Ovary (tissue), 9 donors: ENCODE data around the gene WASL. TPM values are rescaled to one million over a fixed set of nuclear protein-coding genes. Genes with fewer than 3 reads are reported as not detected.

Source experiments
- DNase-seq, 5 donors: peaks; one replicate each; pipeline ENCODE4 v3.0.0-alpha.2; 2019 to 2020
- H3K27ac ChIP-seq, 2 donors: fragments of 200-600 bp; one replicate each; pipeline versions ENCODE4 v1.5.1 to v1.8.0; 2019 to 2022
- H3K27me3 ChIP-seq: fragments of 200-600 bp; one replicate; pipeline ENCODE4 v1.8.0; 2022
- H3K36me3 ChIP-seq: fragments of 200-600 bp; sonication (generic); one replicate; pipeline ENCODE4 v1.5.1; 2019
- H3K4me1 ChIP-seq: one replicate; pipeline ENCODE4 v1.8.1; 2013; ENCODE audit warnings: mild to moderate bottlenecking, moderate library complexity; ENCODE audit not compliant: insufficient read depth
- H3K4me3 ChIP-seq: fragments of 200-600 bp; sonication (generic); one replicate; pipeline ENCODE4 v1.5.1; 2017
- H3K9me3 ChIP-seq, 2 donors: fragments of 200-600 bp in 1 of 2; sonication (generic) in 1 of 2; one replicate each; pipeline versions ENCODE4 v1.5.1 to v1.8.1; 2013 to 2019; ENCODE audit warnings: mild to moderate bottlenecking in 1 of 2, moderate library complexity in 1 of 2
- EP300 ChIP-seq: sonication (generic); formaldehyde crosslinking; IDR thresholded peaks from one replicate; pipeline ENCODE4 v1.6.1; 2017; ENCODE audit warnings: antibody characterized with exemption
- POLR2A ChIP-seq: fragments of 450-650 bp; IDR thresholded peaks from one replicate; pipeline ENCODE4 v1.6.1; 2017; ENCODE audit warnings: antibody characterized with exemption, mild to moderate bottlenecking, moderate library complexity
- WGBS, 3 donors: extraction: QIAGEN DNeasy Blood & Tissue Kit in 1 of 3; methylation state at CpG; one replicate each; pipeline versions ENCODE4 v1.1.5 to v1.1.7; 2013 to 2017; 5-methylcytosine and 5-hydroxymethylcytosine counted together
- intact Hi-C, 4 donors: fragments of 100-400 bp; cut with DNase I; formaldehyde crosslinking; loops; one replicate each; pipeline versions ENCODE4 v1.11.0 to v1.15.1; 2022 to 2023
- polyA plus RNA-seq, 2 donors: library from polyadenylated mRNA; stranded (reverse); fragments of 200-250 nt in 1 of 2; fragments of 350-450 nt in 1 of 2; fragmentation: Illumina TruSeq in 1 of 2; extraction: RNeasy Lipid Tissue Mini Kit (QIAGEN cat#74804) in 1 of 2; gene quantifications; one replicate each; pipeline ENCODE4 v1.2.3, GENCODE V29; 2013 to 2014
- total RNA-seq, 7 donors: library from RNA; depleted of rRNA in 2 of 7; stranded (reverse); fragments of >200 nt in 2 of 7; fragmentation: NEBNext Ultra II Directional in 3 of 7; extraction: Animal tissue kit (Norgen Biotek cat#: 25700) in 3 of 7; gene quantifications; one replicate each; pipeline versions ENCODE4 v1.1.0 to v1.2.4, GENCODE V29; 2016 to 2023
- TF ChIP-seq, protein P1 (sequence below), 3 donors: fragments of 450-650 bp in 2 of 3; fragments of 200-600 bp in 1 of 3; IDR thresholded peaks; one replicate each; pipeline versions ENCODE4 v1.5.1 to v1.8.0; 2016 to 2022; ENCODE audit warnings: antibody characterized with exemption in 3 of 3, mild to moderate bottlenecking in 1 of 3
- donor health status: DM: no; HTN: no; CAD: no; lungs with moderate emphysema.
- donor health status: DM: no; HTN: no; CAD: no.
- donor health status: Bipolar disorder and iron deficiency.
- donor health status: DM: yes; HTN: yes; CAD: no.
- donor health status: DM: no; HTN: no; CAD: no.
- donor health status: DM: yes; HTN: yes; CAD: no.

WASL gene
- total and polyA plus RNA-seq, 9 donors: 29.1 to 71.5 (median 45.0) TPM

DNA sequence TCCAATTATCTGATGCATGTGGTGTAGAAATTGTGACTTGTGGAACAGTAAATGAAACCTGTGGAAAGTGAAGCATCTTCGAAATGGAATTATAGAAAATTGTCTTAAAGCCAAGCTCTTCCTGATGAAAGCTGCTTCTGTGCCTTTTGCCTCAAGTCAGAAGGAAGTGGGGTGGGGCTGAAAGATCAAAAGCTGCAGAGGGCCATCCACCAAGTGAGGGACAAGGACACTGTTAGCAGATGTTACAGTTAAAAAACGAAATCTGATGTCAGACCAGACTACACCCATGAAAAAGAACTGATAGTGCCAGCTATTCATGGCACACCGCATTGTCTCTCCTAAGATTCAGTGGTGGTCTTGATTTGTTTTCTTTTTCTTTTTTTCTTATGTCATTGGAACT is 23.8 kb upstream of the WASL start:
- no peaks in the 10 kb centered on the region for H3K36me3 ChIP-seq
- intact Hi-C loops: no loop called here
- no peak overlapping the region for H3K27ac ChIP-seq
- no peak overlapping the region for H3K4me3 ChIP-seq
- WGBS, 3 donors: 76 to 78% (median 77%) methylated on average over 3 of the region's 3 CpGs
- TF ChIP-seq, protein P1, sequence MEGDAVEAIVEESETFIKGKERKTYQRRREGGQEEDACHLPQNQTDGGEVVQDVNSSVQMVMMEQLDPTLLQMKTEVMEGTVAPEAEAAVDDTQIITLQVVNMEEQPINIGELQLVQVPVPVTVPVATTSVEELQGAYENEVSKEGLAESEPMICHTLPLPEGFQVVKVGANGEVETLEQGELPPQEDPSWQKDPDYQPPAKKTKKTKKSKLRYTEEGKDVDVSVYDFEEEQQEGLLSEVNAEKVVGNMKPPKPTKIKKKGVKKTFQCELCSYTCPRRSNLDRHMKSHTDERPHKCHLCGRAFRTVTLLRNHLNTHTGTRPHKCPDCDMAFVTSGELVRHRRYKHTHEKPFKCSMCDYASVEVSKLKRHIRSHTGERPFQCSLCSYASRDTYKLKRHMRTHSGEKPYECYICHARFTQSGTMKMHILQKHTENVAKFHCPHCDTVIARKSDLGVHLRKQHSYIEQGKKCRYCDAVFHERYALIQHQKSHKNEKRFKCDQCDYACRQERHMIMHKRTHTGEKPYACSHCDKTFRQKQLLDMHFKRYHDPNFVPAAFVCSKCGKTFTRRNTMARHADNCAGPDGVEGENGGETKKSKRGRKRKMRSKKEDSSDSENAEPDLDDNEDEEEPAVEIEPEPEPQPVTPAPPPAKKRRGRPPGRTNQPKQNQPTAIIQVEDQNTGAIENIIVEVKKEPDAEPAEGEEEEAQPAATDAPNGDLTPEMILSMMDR (IDR thresholded peaks at IDR 0.05): no peak
- TF ChIP-seq EP300 (no peak), POLR2A (no peak)
- H3K9me3 ChIP-seq: no peaks in the 10 kb centered on the region
- peaks cover 4% of the 10 kb centered on the region for H3K4me1 ChIP-seq
- no peaks in the 10 kb centered on the region for H3K27me3 ChIP-seq
- DNase-seq: no peak

DNA sequence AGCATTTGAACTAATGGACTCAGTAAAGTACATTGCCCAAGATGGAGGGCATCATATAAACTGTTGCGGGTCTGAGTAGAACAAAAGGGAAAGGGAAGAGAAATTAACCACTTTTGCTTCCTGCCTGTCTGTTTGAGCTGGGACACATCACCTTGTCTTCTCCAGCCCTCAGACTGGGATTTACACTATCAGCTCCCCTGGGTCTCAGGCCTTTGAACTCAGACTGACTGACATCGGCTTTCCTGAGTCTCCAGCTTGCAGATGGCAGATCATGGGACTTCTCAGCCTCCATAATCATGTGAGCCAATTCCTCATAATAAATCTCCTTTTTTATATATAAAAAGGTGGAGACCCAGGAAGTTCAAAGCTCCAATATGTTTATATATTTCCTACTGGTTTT is 23.0 kb upstream of the WASL start:
- Histone ChIP-seq H3K27me3 (no peaks in the 10 kb centered on the region), H3K9me3 (no peaks in the 10 kb centered on the region), H3K27ac (no peak overlapping the region), H3K4me3 (no peak overlapping the region), H3K4me1 (peaks cover 4% of the 10 kb centered on the region), H3K36me3 (no peaks in the 10 kb centered on the region)
- no peak for TF ChIP-seq POLR2A
- TF ChIP-seq EP300: no peak
- TF ChIP-seq, protein P1 (IDR thresholded peaks at IDR 0.05): no peak
- WGBS, 3 donors: 89 to 94% (median 92%) methylated on average over 2 of the region's 2 CpGs
- DNase-seq: no peak
- intact Hi-C loops: no loop called here

DNA sequence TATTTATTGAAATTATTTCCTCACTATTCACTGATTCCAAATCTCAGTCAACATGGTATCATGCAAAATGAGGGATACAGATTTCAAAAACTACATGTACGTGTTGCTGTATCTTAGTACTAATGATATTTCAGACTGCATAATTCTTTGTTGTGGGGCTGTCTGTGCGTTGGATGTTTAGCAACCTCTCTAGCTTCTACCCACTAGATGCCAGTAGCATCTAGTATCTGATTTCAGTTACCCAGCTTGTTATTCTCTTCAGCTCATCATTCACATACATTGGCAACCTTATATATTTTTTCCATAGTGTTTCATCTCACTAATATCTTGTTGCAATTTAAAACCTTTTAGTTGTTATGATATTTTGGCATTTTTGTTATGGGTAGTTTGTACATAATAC is 22.5 kb upstream of the WASL start:
- Histone ChIP-seq H3K36me3 (no peaks in the 10 kb centered on the region), H3K27me3 (no peaks in the 10 kb centered on the region), H3K4me3 (no peak overlapping the region), H3K9me3 (no peaks in the 10 kb centered on the region), H3K4me1 (peaks cover 4% of the 10 kb centered on the region), H3K27ac (no peak overlapping the region)
- DNase-seq: no peak
- WGBS, 3 donors: 74 to 85% (median 83%) methylated on average over 2 of the region's 2 CpGs
- intact Hi-C loops: no loop called here
- TF ChIP-seq EP300 (no peak), POLR2A (no peak)
- TF ChIP-seq, protein P1 (IDR thresholded peaks at IDR 0.05): no peak

DNA sequence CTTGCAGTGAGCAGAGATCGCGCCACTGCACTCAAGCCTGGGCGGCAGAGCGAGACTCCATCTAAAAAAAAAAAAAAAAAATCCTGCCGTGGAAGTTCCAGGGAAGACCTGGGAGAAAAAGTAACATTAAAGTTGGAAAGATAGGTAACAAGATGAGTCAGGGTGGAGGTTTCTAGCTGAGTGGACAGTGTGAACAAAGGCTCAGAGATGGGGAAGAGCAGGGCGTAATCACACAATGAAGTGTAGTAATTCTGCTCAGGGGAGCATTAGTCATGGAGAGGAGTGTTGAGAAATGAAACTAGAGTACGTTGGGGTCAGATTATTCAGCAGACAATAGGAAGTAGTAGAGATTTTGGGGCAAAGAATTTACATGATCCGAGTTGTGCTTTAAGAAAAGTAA is 21.6 kb upstream of the WASL start:
- no peaks in the 10 kb centered on the region for H3K36me3 ChIP-seq
- H3K9me3 ChIP-seq: no peaks in the 10 kb centered on the region
- H3K4me3 ChIP-seq: no peak overlapping the region
- DNase-seq: no peak
- no peaks in the 10 kb centered on the region for H3K27me3 ChIP-seq
- TF ChIP-seq POLR2A (no peak), EP300 (no peak)
- TF ChIP-seq, protein P1 (IDR thresholded peaks at IDR 0.05): no peak
- H3K27ac ChIP-seq: no peak overlapping the region
- WGBS, 3 donors: 86 to 90% (median 90%) methylated on average over 8 of the region's 8 CpGs
- H3K4me1 ChIP-seq: peaks cover 4% of the 10 kb centered on the region
- intact Hi-C loops: no loop called here
